Tibial nerve (tissue), 4 donors: ENCODE measurements around the gene SVOPL.

ENCODE experiments used
- CTCF ChIP-seq, 5 experiments: fragments of 200-600 bp in 3 of 5; fragments of 450-650 bp in 2 of 5; sonication (generic) in 3 of 5; IDR thresholded peaks; one replicate each; pipeline ENCODE4 v1.5.1; 2016 to 2019; ENCODE audit warnings: antibody characterized with exemption in 5 of 5, mild to moderate bottlenecking in 3 of 5, moderate library complexity in 2 of 5
- EP300 ChIP-seq, 2 donors: sonication (generic); formaldehyde crosslinking; IDR thresholded peaks; one replicate each; pipeline ENCODE4 v1.6.1; 2017; ENCODE audit warnings: antibody characterized with exemption in 2 of 2, mild to moderate bottlenecking in 1 of 2
- POLR2A ChIP-seq, 2 donors: fragments of 450-650 bp; IDR thresholded peaks; one replicate each; pipeline ENCODE4 v1.6.1; 2017; ENCODE audit warnings: antibody characterized with exemption in 2 of 2, mild to moderate bottlenecking in 2 of 2, moderate library complexity in 2 of 2

- TF ChIP-seq CTCF (IDR thresholded peaks at IDR 0.05) = no peak
- no peak for TF ChIP-seq POLR2A (IDR thresholded peaks at IDR 0.05)
- no peak for TF ChIP-seq EP300 (IDR thresholded peaks at IDR 0.05)
Observed at GRCh38 chr7:138613630-138614029, 87.5 kb downstream of the SVOPL start.
